GM19043 (cell line): ENCODE measurements around the gene PCSK5.

Experiments
- ATAC-seq: cut with Tn5 transposase; IDR thresholded peaks from one replicate; pipeline ENCODE4 v1.9.1; 2021; ENCODE audit warnings: low read depth; ENCODE audit not compliant: unreplicated experiment

Gene PCSK5

DNA sequence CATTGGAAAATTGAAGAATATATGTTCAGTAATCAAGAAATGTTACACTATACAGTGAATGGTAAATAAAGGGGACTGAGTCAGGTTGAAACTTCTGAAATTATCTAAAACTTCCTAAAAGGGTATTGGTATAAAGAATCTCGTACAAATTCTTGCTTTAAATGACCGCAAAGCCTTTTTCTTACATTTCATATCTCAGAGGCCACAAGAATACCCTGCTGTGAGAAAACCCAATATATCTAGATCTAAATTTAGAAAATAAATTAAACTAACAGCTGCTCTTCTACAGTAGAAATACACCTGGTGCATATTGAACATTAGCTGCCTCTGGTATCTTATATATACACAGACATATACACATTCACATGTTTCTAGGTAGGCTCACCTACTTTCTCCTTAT, 221.7 kb downstream of the PCSK5 start:
- ATAC-seq: no peak

DNA sequence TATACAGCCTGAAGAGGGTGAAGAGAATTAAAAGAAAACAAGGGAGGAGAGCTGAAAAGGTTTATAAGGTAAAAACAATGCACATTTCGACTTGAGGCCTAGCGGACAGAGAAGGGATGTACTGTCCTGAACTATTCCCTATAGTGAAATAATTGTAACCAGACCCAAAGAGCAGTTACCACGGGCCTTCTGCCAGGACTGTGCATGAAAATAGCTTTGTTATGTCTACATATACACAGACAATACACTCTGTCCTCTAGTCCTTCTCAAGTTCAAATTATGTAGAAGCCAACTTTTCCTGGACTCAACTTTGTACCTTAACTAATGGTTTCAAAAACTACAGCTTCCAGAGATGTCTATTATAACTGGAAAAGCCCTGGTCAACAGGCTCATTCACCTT, 223.7 kb downstream of the PCSK5 start:
- no peak for ATAC-seq

DNA sequence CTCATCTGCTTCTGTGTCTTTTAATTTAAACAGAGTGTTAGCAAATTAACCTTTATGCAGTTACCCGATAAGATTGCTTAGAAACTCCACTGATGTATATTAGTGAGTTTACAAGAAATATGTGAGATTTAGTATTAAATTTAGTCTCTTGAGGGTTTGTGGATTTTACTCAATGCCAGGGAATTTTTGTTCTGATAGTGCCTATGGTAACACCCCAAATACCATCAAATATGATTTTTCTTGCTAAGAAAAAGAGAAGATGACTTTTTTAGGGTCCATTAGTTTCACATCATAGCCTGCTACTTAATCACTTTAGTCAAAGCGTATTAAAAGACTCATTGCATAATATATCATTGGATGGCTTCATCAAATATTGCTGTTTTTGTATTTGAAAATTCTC, 224.9 kb downstream of the PCSK5 start:
- ATAC-seq: no peak

DNA sequence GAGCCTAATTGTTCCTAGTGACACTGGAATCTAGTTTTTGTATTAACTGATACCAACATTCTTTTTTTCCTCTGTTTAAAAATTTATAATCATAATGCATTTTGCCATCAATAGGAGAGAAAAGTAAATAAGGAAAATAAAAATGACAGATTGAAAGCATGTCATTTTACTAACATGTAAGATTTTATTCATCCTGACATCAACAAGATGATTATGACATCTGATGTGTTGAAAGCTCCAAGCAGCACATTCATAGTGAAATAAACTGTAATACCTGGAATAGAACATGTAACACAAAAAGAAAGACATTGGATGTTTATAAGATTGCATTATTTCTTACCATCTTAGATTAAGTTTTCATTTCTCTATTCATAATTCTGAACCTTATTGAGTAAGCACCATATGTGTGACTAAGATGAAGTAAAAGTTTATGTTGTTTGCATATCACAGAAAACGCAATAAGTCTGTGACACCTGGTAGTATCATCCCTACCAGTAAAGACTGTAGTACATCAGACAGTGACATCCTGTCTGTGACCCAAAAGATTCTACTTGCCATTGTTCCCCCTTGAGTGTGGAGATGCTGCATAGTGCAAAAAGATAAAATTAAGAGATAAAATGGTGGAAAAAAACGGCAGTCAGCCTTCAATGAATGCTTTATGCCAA, 225.6 kb downstream of the PCSK5 start:
- no peak for ATAC-seq

DNA sequence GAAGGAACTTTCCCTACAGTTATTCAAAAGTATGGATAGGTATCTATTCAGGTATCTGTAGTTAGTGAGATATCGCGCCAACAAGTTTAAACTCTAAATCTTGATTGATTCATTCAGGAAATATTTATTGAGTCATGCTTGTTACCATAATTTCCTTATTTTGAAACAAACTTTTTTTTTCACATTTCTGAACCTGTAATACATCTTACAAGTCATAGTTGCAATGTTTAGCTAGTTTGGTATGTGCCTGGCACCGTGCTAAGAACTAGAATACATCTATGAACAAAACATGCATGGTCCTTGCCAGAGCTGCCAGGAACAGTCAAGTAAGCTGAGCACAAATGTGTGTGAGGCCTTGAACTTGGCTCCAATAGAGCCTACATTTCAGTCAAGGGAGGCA, 226.4 kb downstream of the PCSK5 start:
- no peak for ATAC-seq

DNA sequence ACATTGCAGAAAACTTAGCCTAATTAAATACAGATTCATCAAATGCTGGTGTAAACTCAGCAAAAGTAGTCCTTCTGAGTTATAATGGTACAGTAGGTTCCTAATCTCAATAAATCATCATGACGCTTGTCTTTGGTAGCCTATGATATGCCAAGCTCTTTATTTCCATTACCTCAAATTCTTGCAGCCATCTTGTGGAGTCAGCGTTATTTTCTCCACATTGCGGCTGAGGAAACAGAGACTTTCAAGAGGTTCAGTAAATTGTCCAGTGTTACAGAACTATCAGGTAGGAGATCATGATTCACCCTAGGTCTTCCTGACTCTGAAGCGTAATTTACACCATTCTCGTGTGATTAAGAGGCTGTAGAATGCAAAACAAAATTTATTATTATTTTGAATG, 237.2 kb downstream of the PCSK5 start:
- ATAC-seq: no peak

DNA sequence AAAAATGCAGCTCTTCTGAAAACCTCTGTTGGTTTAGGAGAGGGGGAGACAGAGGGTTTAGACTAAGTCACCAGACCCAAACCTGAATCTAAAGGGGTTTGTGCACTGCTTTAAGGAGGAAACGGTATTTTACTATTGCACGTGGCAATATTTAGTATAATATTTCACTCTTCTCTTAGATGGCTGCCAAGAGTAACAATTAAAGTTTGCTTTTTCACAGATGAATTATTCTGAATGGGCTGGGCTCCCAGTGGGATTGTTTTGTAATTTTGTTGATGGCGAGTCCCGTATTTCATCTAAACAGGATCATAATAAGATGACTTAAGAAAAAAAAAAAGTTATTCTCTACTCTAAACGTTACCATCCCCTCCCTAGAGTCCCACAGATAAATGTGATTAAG, 245.4 kb downstream of the PCSK5 start:
- ATAC-seq: no peak

DNA sequence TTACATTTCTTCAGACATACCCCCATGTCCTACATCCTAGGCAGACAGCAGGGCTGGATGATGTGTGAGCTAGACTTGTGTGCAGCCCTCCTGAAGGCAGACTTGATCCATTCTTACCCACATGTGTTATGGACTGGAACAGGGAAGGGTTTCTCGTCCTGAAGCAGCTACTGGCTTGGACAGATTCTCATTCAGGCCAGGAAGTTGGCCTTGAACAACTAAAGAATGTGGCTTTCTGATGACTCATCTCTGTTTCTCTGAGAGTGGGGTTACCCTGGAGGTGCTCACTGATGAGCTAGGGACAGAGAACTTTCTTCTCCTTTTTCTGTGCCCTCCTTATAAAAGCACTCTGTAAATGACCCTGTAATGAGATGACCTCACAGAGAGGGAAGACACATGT, 246.5 kb downstream of the PCSK5 start:
- no peak for ATAC-seq

DNA sequence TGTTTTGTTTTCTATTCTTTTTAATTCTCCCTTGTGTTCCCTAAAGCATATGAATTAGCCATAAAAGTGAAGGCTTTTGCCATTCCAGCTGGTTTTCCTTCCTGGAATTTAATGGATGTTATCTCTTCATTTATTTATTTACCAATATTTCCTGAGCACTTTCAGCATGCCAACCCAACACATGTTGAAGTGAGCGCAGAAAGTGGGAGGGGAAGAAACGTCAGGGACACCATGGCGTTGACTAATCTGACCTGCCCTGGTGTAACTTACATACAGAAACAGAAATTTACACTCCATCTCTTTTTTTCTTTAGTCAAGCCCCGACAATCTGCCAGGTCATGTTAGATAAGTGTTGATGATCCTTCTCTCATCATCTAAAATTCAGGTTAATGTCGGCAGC, 247.5 kb downstream of the PCSK5 start:
- ATAC-seq: no peak

DNA sequence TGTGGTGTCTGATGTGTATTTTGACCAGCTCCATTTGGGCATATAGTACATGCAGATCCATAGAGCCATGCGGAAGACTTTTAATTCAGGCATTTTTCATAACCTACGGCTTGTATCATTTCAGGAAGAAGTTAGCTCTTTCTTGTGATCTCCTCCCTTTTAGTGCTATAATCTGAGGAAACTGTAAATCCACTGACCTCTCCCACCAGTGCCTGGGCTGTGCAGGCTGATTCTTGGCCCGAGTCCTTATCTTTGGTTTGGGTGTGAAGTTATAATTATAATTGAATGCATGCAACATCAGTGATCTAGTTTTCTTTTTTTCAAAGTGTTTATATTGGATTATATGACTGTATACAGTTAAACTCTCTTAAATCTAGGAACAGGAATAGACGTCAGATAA, 247.9 kb downstream of the PCSK5 start:
- no peak for ATAC-seq

DNA sequence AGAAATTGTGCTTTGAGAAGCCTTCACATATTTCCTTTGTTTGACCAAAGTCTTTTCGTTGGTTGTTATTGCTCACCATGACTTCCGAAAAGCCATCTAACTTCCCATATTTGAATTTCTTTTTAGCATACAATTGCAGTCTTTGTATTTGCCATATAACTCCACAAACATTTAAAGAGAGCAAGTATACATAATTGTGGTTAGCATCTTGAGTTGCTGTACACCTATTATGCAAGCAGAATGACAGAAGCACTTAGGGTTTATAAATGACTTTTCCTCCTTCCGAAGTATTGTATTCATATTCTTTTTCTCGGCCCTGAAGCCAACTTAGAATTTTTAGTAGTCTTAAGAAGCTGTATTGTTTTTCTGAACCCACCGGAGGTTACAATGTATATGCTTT, 253.4 kb downstream of the PCSK5 start:
- no peak for ATAC-seq

DNA sequence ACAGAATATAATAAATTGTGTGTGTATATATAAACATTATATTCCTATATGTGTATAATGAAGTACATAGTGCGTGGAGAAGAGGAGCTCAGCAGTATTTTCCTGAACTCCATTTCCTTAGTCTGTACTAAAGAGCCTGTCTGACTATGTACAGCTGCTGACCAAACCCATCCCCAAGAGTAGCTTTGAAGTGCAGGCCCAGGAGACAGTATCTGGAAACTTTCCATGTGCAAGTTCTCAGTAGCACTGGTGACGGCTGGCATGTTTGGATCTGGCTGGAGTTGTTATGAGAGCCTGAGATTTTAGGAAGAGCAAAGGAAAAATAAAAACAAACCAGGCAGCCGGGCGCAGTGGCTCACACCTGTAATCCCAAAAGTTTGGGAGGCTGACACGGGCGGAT, 259.5 kb downstream of the PCSK5 start:
- ATAC-seq: no peak

DNA sequence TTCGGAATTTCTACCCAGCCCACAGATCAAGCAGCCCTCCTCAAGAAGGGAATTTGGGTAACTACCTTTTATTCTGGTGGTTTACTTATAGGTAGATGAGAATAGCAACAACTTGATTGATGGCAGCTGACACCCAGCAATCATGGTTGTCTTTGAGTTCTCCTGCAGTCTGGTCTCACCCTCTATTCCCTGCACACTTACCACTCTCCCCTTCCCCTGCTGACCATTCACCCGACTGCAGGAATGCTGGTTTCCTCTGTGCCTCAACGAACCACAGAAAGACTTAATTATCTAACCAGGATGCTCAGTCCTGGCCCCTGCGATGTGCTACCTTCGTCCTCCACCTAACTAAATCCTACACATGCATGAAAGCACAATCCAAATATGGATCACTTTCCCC, 260.8 kb downstream of the PCSK5 start:
- no peak for ATAC-seq

DNA sequence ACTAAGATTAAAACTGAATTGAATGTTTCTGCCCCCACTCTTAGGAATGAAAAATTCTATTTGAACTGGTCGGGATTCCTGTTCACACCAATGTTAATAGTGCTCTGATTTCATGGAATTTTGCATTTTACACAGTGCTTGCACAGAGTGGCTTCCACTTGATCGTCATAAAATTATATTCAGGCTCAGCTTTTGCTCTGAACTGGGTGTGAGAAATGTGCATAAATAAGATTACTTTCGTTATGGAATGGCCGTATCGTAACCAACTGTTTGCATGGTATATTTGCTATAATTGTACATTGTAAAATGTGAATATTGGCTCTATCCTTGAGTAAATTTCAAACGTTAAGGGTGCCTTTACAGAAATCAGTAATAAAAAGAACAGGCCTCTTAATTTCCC, 262.9 kb downstream of the PCSK5 start:
- ATAC-seq: no peak

DNA sequence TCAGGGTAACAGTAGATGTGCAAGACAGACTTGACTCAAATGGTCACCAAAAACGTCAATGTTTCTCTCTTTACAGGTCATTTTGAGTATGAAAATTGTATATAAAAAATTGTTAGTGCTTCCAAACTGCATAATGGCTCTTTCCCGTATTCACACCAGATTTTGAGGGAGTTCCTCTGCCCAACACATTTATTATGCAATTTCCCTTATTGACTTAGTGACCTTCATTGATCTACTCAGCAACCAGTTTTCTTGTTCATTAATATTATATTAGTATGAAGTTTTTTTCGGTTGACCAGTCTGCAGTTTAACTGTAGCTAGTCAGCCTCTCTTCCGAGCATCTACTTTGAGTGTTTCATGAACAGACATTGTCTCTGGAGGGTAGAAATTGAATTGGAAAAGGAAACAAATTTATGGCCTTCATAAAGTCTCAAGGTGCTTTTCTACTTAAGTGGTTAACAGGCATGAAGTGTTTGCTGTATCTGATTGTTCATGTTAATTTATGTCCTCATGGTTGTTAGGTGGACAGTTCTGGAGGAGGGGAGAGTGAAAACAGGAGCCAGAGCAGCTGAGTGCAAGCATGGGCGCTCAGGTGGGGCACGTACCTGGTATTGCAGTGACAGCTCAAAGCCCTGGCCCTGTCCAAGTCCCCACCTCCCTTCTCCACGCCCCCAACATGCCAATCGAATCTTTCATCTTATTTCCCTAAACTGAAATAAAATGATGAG, 263.6 kb downstream of the PCSK5 start:
- no peak for ATAC-seq

DNA sequence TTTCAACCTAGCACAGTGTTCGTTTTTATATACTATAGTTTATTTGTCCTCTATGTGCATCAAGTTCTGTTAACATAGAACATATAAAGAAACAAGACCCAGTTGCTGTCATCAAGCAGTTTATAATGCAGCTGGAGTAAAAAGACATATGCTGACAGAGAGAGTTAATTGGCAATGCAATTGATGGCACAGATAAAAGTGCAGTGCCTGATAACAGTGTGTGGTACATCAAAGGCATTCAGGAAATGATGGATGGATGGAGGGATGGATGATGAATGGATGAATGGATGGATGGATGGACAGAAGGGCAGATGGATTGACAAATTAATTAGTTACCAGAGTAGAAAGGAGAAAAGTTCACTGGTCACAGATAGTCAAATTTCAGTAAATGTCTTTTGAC, 264.9 kb downstream of the PCSK5 start:
- no peak for ATAC-seq

DNA sequence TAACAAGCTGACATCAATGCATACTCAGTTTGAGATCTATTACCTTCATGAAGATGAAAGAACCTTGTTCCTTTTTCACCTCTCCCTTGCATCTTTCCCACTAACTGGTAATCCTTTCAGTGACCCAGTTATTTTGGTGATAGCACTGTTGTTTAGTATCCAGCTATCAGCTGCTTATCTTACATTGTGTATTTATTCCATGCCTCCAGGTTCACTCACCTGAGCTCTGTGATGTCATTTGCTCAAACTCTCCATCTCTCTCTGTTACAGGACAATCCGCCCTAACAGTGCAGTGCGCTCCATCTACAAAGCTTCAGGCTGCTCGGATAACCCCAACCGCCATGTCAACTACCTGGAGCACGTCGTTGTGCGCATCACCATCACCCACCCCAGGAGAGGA, 268.2 kb downstream of the PCSK5 start:
- ATAC-seq: no peak

DNA sequence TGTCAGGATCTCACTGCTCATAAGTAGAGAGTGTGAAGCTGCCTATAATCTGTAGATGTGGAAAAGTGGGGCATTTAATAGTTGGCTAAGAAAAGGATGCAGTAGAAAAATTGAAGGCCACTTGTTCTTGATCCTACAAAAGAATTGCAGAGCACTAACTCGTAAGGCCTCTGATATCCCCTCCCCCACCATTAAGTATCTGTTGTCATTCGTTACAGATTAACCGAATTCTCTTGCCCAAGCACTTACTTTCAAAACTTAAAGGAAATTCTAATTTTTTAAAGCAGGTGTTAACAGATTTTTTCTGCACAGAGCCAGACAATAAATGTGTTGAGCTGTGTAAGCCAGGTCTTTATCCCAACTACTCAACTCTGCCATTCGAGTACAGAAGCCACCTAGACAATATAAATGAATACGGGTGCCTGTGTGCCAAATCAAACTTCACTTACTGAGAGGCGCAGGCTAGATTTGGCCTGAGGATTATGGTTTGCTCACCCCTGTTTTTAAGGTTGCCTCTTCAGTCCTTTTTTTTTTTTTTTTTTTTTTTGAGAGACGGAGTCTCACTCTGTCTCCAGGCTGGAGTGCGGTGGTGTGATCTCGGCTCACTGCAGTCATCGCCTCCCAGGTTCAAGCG, 268.9 kb downstream of the PCSK5 start:
- ATAC-seq: no peak

DNA sequence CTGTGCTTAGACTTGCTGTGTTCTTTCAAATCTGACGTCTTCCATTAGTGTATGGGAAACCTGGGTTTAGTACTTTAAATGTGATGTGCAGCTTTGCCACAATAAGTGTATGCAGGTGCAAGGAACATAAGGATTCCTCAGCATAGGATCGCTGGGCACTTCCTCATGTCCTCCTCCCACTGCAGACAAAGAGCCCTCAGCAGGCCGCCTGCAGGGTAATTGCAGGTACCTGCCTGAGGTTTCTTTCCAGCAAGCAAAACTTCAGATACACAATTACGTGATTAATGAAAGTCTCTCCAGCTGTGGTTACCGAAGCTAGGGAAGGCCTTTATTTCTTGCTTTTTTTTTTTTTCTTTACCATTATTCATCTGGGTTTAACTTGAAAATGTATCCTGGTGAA, 270.6 kb downstream of the PCSK5 start:
- no peak for ATAC-seq

DNA sequence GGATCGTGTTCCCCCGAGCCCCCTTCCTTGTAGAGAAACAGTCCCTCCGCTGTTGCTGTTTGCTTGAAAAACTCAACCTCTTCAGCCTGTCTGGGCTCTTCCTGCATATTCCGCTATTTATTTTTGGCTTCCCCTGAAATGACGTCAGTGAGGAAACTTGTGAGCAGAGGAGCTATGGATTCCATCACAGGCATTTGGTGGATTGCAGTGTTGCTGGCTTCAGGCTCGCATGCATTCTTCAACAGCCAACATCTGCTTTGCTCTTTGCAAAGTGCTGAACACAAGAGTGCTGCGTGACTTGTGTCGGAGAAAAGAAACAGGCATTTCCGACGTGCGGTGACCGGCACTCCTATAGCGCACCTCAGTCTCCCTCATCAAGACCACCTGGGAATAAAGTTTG, 271.1 kb downstream of the PCSK5 start:
- ATAC-seq: no peak

DNA sequence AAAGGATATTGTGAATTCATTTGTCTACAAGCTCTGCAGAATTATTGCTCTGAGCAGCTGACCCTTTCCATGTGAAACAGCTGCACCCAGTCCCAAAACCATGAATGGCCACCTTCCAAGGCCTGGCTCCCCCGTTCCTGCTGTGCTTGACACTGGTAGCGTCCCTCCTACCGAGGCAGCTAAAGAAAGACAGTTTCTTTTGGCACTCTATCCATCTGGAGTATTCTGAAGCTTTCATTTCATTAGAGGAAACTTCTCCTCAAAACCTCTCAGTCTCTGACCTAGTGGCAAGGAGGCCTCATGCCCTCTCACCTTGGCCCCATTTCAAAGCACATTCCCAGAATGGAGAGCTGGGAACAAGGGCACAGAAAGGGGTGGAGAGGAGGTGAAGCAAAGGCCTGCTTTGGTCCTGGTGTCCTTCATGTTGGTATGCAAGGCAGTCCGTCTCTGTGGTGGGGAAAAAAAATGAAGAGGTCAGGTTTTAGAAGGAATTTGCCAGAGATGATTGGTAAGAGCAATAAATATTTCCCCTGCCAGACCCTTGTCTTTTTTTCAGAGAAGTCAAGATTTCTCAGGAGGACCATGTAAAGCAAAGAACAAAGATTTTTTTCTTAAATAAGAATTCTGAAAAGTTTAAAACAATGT, 271.7 kb downstream of the PCSK5 start:
- no peak for ATAC-seq
